HG02571 (cell line): Measurements from ENCODE around the gene MFGE8.

Source experiments
- ATAC-seq: cut with Tn5 transposase; IDR thresholded peaks from one replicate; pipeline ENCODE4 v1.9.1; 2021; ENCODE audit warnings: mild to moderate bottlenecking, moderate library complexity; ENCODE audit not compliant: unreplicated experiment

The MFGE8 gene

GRCh38 chr15:88874684-88875083 lies 38.5 kb downstream of the MFGE8 start:
- ATAC-seq, result no peak

GRCh38 chr15:88874275-88874674 lies 38.9 kb downstream of the MFGE8 start:
- no peak for ATAC-seq

GRCh38 chr15:88873786-88874185 lies 39.4 kb downstream of the MFGE8 start:
- no peak for ATAC-seq

GRCh38 chr15:88872706-88873105 lies 40.5 kb downstream of the MFGE8 start:
- no peak for ATAC-seq

GRCh38 chr15:88872106-88872505 lies 41.1 kb downstream of the MFGE8 start:
- ATAC-seq, result no peak

- no peak for ATAC-seq
Measured at GRCh38 chr15:88871313-88871712, 41.9 kb downstream of the MFGE8 start.

- ATAC-seq, result no peak
Measured at GRCh38 chr15:88866295-88866881, 46.8 kb downstream of the MFGE8 start.

GRCh38 chr15:88865498-88866099 lies 47.6 kb downstream of the MFGE8 start:
- no peak for ATAC-seq

- no peak for ATAC-seq
Measured at GRCh38 chr15:88864861-88865497, 48.2 kb downstream of the MFGE8 start.

GRCh38 chr15:88863412-88863811 lies 49.8 kb downstream of the MFGE8 start:
- no peak for ATAC-seq

- no peak for ATAC-seq
Measured at GRCh38 chr15:88860212-88860611, 53.0 kb downstream of the MFGE8 start.

- no peak for ATAC-seq
Measured at GRCh38 chr15:88859550-88859949, 53.6 kb downstream of the MFGE8 start.

- ATAC-seq, result no peak
Measured at GRCh38 chr15:88858934-88859333, 54.2 kb downstream of the MFGE8 start.

GRCh38 chr15:88852476-88852875 lies 60.7 kb downstream of the MFGE8 start:
- no peak for ATAC-seq

- ATAC-seq, result no peak
Measured at GRCh38 chr15:88849376-88850072, 63.7 kb downstream of the MFGE8 start.
